NCI-H526 (cell line): Measurements from ENCODE around the gene SLC36A3.

Source experiments
- DNase-seq, 2 experiments: peaks; one replicate each; lab custom pipeline; 2025; lab: John Stamatoyannopoulos, UW

Gene SLC36A3

DNA sequence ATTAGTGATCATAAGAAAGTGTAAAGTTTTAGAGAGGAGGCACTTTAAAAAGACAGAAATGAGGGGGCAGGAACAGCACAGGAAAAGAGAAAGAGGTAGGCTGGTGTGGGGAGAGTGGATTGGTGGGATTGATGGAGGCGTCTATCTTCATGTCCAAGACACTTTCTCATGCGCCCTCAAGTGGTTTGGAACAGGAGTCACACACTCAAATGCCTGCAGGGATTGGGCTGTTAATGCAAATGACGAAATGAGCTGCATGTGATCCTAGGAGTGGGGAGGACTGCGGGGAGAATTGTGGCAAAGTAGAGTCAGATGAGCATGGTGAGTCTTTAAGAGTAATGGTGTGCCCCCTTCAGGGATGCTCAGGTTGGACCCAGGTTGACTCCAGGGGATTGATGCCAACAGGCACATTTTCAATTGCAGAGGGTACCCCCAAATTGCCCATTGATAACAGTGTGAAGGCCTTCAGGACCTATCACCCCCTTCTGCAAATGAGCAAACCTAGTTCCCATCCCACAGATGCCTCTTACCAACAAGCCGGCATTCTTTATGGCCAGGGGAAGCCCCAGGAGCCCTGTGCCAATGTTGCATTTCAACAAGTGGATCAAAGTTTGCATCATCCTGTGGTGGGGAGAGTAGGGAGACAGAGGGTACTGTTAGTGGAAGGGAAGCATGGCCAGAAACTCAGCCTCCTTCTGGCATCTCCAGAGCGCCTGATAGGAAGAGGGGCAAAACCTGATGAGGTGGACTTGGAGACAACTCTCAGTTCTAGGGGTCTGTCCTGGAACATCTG is 5.3 kb downstream of the SLC36A3 start:
- DNase-seq: no peak

DNA sequence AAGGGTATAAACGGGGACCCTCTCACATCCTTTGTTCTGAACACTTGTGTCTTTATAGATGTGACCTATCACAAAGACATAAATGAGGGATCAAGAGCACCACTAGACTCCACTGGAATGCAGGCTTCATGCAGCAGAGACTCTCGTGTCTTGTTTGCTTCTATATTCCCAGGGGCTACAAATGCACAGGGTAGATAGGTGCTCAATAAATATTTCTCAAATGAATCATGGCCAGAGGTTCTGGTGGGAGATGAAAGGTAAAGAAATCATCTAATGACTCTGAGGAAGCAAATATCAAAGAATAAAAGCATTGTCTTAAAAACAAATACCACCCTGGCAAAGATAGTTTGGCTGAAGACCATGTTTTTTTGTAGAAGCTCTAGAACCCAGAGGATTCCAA is 6.6 kb downstream of the SLC36A3 start:
- no peak for DNase-seq

DNA sequence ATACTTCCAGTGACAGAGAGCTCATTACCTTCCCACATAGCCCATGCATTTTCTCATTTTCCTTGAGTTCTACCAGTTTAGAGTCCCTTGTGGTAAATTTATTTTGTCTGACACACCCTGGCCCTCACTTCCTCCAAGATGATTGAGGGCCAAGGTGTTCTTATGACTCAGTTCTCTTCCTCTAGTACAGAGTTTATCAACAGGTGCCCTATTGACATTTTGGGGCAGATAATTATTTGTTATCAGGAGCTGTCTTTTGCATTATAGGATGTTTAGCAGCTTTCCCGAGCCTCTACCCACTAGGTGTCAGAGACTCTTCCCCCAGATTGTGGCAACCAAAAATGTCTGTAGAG is 7.1 kb downstream of the SLC36A3 start:
- no peak for DNase-seq

DNA sequence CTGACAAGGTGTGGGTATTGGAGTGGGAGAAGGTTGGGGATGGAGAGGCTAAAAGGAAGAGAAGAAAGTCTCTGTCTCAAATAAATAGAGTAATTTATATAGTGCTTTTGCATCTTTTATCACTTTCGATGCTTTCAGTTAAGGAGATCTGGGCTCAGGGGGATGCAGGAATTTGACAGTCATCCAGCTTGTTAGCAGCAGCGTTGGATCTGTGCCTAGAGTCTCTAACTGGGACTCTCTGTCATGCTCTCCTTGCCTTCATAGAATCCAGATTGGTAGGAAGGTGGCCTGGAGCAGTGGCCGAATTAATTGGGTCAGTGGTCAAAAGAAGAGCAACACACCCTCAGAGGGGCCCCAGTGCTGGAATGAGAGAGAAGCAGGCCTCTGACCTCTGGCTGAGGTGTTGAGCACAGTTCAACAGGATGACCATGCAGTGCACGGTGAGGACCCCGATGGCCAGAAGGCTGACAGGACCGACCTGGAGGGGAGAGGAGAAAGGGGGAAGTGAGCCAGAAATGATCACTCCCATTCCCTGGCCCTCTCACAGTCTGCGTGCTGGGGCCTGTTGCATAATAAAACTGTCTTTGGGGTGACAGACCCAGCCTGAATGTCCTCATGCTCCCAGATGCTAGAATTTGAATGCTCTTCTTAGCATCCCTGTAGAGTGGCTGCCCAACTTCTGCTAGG is 7.6 kb downstream of the SLC36A3 start:
- DNase-seq: no peak

DNA sequence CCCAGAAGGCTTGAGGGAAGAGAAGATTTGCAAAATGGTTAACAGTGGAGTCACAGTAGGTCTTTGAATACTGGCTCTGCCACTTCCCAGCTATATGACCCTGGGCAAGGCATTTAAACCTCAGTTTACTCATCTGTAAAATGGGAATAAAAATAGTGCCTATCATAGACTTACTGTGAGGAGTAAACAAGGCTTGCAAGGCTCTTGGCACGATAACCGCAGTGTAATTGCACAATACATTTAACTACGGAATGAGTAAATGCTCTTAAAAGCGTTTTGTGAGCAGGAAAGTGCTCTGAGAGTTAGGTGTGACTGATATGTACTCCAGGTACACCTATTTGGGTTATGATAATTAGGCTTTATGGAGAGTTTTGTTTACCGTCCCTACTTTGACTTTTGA is 8.4 kb downstream of the SLC36A3 start:
- no peak for DNase-seq

DNA sequence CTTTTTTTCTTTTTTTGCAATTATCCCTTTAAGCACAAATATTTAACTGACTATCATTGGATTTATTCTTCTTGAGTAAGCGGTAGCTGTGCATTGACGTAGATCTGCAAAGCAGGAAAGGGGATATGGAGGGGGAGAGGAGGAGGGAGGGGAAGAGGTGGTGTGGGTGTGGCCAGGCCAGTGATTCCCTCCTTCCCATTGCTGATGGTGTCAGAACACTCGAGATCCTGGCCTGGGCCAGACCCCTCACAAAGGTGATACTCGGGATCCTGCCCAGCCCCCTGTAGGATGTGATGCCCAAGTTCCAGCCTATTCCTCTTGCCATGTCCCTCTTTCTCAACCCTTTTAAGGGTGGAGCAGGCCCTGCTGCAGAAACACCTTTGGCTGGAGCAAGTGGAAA is 9.9 kb downstream of the SLC36A3 start:
- no peak for DNase-seq

DNA sequence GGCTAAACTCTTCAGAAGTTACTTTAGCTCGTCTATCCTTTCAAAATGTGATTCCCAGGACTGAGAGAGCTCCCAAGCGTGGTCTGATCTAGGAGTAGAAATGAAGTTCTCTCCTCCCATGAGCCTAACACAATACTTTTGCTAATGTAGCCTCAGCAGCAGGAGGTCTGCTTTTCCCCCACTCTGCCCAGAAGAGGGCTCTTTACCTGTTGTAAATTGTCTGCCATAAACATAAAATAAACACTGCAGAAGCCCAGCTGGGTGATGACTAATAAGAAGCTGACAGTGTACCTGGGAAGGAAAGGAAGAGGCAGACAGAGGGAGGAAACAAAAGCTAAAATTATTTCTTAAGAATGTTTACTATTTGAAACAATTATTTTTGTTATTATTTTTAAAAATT is 15.4 kb downstream of the SLC36A3 start:
- peak; percentile 0 to 40 for DNase-seq

DNA sequence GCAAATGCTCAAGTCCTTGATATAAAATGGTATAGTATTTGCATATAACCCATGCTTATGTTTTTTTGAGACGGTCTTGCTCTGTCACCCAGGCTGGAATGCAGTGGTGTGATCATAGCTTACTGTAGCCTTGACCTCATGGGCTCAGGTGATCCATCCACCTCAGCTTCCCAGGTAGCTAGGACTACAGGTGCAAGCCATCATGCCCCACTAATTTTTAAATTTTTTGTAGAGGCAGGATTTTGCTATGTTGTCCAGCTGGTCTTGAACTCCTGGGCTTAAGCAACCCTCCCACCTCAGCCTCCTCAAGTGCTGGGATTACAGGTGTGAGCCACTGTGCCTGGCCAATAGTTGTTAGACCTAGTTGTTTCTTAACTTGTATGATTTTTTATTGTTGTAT is 17.3 kb downstream of the SLC36A3 start:
- DNase-seq: no peak

DNA sequence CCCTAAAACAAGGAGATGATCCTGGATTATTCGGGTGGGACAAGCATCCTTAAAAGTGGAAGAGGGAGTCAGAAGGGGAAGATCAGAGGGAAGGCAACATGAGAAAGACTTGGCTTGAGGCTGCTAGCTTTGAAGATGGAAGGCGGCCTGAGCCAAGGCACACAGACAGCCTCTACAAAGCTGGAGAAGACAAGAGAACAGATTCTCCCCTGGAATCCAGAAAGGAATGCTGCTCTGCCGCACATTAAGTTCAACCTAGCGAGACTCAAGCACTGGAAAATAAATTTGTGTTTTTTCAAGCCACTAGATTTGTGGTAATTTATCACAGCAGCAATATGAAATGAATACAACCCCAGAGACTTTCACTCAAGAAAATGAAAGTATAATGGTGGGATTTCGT is 17.9 kb downstream of the SLC36A3 start:
- no peak for DNase-seq

DNA sequence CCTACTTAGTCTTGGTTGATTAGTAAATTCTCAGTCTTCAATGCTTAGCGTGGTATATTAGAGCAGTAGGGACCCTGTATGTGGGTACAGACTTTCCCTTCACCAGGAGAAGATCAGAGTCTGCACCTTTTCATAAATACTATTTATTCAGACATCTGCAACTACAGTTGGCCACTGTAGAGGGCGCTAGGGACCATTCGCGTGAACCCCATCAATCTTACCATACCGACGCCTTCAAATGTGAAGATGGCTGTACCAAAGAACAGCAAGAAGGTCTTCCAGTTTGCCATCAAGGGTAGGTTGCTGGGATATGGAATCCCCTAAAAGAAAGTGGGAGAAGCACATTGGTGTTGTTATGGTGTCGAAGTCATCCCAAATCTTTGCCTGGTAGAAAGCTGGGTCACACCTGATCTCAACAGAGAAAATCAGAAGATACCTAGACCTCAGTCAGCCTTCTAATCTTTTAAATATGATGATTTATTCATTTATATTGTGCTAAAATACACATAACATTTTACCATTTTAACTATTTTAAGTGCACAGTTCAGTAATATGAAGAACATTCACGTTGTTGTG is 19.1 kb downstream of the SLC36A3 start:
- no peak for DNase-seq

DNA sequence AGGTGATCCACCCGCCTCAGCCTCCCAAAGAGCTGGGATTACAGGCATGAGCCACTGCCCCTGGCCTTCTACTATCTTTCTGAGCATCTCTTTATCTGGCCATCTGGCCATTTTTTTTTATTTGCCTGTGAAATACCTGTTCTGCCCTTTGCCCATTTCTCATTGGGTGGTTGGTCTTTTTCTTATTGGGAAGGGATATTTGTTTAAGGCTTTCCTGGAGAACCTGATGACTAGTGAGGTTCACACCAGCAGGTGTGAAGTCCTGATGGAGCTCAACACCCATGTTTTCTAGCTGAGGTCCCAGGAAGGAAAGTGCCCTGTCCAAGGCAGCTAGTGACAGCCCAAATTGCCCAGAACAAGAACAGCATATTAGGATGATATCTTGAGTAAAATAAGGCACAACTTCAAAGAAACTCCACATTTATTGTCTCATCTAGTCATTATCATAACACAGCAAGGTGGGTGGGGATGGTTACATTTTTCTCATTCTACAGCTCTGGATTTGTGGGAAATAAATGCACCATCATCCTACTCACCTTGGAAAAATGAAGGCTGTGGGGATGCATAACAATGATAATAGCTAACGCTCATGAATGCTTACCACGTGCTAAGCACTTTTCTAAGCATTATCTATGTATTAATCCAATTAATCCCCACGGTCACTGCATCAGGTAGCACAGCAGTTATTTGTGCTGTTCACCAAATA is 20.3 kb downstream of the SLC36A3 start:
- DNase-seq: no peak

DNA sequence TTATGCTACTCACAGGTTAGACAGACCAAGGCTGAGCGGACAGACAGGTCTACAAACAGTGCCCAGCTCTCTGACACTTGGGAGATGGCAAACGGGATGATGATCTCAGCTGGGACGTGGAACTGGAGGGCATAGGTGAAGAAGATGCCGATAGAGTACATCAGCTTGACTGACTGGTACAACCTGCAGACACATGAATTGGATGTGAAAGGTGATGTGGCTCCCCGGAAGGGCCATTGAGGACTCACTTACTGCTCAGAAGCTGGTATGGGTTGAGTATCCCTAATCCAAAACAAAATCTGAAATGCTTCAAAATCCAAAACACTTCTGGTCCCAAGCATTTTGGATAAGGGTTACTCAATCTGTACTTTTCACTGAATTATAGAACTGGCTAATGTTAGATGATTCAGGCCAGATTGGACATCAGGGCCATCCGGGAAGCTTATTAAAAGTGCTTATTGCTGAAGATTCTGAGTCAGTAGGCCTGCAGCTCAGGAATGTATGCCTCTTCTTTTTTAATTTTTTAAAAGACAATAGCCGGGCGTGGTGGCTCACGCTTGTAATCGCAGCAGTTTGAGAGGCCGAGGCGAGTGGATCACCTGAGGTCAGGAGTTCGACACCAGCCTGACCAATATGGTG is 22.4 kb downstream of the SLC36A3 start:
- DNase-seq: no peak

DNA sequence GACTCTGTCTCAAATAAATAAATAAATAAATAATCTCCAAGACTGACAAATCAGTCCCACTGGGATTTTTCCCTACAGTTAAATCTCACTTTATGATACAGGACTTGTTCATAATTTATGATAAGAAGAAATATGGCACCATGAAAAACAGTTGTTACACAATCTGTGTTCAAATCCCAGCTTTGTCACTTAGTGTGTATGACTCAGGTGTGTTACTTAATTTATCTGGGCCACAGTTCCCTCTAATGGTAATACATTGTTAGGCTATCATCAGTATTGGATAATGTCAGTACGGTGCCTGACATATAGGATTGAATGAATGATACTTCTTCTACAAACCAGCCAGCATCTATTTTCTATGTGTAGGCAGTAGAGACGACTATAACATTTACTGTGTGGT is 23.1 kb downstream of the SLC36A3 start:
- no peak for DNase-seq

DNA sequence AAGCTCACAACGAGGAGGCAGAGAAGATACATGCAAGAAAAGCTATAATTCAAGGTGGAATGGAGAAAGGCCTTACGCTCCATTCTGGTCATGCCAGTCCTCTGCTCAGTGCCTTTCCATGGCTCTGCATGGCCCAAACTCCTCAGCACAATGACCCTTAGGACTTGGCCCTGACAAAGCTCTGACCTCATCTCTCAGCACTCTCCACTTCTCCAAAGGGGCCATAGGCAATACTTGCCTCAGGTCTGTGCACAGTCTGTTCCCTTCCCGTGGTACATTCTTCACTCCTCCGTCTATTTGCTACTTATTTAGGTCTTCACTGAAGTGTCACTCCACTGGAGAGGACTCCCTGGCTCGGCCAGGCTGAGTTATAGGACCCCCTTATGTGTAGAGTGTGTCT is 24.7 kb downstream of the SLC36A3 start:
- no peak for DNase-seq

DNA sequence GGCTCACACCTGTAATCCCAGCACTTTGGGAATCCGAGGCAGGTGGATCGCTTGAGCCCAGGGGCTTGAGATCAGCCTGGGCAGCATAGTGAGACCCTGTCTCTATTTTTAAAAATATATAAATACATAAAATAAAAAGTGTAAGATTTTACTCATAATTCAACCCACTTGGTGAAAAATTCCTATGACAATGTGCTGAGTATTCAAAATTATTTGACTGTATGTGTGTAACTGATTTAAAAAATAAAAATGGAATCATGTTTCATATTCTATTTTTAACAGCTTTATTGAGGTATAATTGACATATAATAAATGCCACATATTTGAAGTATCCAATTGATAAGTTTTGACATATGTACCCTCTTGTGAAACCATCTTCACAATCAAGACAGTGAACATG is 27.8 kb downstream of the SLC36A3 start:
- no peak for DNase-seq

DNA sequence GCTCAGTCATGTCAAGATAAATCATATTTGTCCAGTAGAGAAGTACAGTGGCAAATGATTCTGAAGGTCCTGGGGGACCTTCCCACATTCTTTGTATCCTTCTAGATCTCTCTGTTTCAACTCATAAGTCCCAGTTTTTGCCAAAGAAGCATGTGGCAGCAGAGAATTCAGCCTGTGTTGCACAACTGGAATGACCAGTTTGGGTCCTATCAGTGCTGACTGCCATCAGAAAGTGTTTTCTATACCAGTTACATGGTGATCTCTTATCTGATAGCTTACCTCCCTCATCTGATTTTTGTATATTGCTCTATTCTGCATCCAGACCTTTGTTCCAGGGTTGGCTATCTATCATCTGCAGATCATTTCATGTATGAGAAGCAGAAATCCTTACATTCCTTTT is 28.9 kb downstream of the SLC36A3 start:
- peak in 1 of 2 experiments; percentile 29 for DNase-seq

DNA sequence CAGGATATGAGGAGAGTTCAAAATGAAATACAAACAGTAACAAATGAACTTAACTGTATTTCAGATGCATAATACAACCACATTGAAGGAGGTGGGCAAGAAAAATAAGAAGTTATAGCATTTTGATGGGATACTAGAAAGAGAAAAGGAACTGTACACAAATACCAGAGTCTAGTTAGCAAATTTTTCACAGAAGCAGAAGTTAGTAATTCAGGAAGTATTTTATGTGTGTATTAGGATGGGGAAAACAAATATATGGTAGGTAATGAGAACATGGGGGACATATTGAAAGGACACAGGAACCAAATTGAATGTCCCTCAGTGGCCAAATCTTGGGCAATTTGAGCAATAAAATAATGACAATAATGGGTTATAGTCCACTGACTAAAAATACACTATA is 32.2 kb downstream of the SLC36A3 start:
- no peak for DNase-seq

DNA sequence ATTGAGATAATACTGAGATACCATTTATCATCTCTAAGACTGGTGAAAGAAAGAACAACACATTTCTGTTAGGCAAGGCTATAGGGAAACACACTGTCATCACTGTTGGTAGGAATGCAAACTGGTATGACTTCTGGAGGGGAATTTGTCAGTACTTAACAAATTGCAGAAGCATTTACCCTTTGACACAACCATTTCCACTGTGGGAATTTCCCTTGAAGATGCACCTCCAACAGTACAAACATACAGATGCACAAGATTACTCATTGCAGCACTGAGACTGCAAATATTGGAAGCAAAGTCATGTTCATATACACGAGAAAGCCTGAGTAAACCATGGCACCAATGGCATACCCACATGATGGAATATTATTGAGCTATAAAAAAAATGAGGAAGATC is 33.0 kb downstream of the SLC36A3 start:
- no peak for DNase-seq

DNA sequence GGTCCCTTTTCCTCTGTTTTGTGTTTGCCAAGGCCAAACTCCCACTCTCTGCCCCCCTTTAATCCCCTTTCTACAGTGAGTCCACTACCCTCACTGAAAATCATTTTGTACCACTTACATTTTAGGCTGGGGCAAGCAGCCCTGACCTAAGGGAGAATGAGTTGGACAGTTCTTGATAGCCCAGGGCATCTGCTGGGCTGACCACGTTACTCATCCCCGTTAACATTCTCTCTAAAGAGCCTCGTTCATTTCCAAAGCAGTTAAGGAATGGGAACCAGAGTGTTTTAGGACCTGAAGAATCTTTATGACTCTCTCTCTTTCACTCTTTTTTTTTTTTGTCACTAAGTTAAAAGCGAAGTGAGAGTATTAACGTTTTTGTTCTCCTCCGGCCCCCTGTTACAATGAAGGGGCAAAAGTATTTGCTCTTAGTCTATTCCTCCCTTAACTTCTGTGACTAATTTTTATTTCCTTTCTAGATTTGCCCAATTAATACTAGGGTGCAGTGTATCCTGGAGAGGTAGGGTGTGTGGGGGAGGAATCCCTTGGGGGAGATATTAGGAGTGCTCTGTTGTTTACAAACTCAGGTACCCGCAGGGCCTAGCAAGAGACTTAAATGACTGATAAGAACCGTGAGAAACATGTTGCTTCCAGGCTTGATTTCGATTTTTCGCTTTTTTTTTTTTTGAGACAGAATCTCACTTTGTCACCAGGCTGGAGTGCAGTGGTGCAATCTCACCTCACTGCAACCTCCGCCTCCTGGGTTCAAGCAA is 35.9 kb downstream of the SLC36A3 start:
- no peak for DNase-seq

DNA sequence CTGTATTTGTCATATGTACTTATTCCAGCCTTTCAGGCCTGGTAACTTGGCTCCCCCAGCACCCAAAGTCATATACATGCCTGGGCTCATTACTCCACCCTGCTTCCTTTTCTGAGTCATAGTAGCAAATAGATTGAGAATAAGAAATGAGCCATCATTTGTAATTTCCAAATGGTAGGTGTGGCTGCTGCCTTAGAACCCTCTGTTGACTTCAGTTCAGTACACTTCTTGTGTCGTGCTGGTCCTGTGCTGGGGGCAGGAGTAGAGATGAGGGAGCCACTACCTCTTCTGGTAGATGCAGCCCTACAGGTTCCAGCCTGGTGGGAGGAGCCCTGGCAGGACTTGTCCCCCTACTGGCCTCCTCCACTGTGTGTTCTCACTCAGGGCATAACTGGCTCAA is 39.5 kb downstream of the SLC36A3 start:
- DNase-seq: no peak

DNA sequence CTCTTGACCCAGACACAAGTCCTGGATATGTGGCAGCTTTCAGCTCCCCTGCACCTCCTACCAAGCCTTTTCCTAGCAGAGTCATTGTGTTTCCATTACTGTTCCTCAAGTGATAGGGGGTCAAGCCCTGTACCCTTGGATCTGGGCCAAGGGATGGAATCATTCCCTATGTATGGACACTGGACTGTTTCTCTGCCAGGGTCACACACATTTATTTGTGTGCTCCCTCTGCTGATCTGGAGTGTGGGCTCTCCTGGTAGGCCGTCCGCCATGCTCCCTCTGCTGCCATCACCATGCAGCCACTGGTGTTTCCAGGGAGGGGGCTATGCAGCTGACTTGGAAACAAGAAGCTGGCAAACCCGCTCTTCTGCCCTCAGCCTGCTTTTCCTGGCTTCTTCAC is 41.0 kb downstream of the SLC36A3 start:
- no peak for DNase-seq

DNA sequence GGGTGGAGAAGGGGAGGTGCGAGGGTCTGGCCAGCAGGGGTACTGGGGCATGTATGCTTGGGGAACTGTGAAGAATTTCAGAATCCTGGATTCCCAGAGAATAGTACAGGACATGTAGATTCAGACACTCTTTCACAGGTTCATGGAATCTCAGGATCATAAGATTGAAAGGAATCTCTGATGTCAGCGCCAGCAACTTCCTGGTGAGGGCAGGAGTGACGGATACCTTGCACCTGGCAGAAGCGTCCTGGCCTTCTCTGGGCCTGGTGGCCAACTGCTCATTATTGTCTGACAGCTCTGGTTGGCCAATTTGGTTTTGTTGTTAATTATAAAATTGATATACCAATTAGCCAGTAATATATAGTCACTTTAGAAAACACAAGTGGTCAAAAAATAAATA is 43.6 kb downstream of the SLC36A3 start:
- DNase-seq: no peak
